Muscle of back (tissue), 11 donors: ENCODE measurements around the gene M1AP. TPM values are rescaled to one million over a fixed set of nuclear protein-coding genes. Genes with fewer than 3 reads are reported as not detected.
A peak's percentile ranks its signal among the peaks of the same experiment; 100 is the strongest.

Source experiments
- DNase-seq, 3 donors: peaks; one replicate each; pipeline versions ENCODE4 v3.0.0 to v3.0.0-alpha.2; 2013
- polyA plus RNA-seq, 10 donors: library from polyadenylated mRNA; unstranded; fragments of 120-200 nt; gene quantifications; one replicate each; pipeline ENCODE4 v1.2.1, GENCODE V29; 2013; ENCODE audit not compliant: insufficient read length in 10 of 10

The M1AP gene
- polyA plus RNA-seq, 10 donors: 0.21 to 0.51 (median 0.28) TPM

DNA sequence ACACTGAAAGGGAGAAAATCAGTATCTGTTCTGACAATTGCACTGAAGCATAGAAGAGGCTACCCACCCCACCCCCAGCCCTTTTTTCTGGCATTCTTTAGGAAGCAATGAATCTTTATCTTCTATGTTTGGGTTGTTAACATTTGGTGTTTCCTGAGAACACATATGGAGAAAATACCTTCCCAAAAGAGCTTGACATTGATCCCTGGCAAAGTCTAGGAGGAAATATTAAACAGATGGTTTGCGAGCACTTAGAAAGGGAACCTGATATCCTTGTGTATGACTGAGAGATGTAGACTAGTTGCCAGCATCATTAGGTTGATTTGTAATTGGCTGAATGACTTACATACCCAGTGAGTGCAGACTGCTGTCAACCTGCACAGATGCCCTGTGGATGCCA lies 50.7 kb downstream of the M1AP start:
- DNase-seq: peak in 1 of 3 donors; percentile 52

DNA sequence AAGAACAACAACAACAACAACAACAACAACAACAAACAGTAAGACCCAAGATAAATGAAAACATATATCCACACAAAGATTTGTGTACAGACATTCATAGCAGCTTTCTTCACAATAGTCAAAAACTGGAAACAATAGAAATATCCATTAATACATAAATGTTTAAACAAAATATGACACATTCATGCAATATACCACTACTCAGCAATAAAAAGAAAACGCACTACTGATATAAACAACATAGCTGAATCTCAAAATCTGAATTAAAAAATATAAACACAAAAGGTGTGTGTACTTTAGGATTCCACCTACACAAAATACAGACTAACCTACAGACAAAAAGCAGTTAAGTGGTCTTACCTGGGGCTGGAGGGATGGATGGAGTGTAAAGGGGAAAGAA lies 51.5 kb downstream of the M1AP start:
- no peak for DNase-seq

DNA sequence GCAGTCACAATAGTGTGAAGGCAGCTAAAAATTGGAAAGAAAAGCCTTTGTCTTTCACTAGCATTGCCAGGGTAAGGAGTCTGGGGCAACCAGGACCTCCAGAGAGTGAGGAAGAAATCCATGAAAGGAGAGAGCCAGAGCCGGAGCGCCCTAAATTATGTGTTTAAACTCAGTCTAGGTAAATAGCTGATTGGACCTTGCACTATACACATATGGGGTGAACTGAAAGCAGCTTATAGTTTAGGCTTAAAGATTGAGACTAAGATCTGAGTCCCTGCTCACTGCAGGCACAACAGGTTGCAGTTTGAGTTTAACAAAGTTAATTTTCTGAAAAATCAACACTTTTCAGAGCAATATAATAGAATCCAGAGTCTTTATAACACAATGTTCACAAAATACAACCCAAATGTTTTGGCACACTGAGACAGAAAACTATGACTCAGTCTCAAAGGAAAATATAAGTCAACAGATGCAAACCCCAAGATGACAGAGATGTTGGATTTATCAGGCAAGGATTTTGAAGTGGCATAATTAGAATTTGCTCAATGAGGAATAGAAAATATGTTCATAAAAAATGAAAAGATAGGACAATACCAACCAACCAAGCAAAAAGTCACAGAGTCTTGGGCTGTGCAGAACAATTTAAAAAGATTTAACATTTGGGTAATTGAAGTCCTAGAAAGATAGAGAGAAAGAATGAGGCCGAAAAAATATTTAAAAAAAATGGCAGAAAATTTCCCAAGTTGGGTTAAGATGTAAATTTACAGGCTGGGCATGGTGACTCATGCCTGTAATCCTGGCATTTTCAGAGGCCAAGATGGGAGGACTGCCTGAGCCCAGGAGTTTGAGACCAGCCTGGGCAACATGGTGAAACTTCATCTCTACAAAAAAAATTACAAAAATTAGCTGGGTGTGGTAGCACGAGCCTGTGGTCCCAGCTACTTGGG lies 54.0 kb downstream of the M1AP start:
- no peak for DNase-seq

DNA sequence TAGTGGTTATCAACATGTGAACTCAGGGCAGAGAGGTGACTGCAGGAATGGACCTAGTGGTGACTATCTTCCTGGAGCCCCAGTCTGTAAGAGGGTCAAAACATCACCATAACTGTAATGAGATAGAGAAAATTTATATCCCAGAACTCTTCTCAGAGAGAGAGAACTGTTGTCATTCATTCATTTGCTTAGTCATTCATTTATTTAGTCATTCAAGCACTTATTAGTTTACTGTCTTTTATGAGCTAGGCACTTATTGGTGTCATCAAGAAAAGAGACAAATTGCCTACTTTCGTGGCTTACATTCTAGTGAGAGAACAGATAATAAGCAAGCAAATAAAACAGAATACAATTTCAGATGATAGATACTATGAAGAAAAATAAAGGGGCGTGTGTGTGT lies 59.5 kb downstream of the M1AP start:
- DNase-seq: no peak

DNA sequence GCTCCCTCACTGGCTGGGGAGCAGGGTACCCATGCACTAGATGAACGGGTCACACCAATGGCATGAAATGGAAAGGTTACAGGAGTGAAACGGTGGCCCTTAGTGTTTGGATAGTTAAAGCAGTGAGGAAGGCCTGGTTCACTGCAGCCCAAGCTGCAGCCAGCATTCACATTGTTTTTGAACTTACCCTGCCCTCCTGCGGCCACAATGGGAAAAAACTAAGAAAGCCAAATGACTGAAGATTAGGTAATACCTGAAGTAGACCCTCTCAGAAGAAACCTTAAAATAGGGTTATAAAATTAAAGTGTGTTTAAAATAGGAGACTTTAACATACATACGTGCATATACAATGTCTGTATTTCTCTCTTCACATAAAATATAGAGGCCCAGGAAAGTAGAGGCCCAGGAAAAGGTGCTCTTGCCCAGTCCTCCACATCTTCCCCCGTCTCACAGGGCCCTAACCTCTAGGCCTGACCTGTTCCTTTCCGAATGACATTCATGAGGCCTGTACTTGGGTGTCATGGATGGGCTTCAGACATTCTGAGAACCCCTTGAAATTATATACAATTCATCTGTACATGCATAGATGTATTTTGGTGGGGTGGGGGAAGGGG lies 60.4 kb downstream of the M1AP start:
- peak; percentile 67 to 85 (median 80) for DNase-seq

DNA sequence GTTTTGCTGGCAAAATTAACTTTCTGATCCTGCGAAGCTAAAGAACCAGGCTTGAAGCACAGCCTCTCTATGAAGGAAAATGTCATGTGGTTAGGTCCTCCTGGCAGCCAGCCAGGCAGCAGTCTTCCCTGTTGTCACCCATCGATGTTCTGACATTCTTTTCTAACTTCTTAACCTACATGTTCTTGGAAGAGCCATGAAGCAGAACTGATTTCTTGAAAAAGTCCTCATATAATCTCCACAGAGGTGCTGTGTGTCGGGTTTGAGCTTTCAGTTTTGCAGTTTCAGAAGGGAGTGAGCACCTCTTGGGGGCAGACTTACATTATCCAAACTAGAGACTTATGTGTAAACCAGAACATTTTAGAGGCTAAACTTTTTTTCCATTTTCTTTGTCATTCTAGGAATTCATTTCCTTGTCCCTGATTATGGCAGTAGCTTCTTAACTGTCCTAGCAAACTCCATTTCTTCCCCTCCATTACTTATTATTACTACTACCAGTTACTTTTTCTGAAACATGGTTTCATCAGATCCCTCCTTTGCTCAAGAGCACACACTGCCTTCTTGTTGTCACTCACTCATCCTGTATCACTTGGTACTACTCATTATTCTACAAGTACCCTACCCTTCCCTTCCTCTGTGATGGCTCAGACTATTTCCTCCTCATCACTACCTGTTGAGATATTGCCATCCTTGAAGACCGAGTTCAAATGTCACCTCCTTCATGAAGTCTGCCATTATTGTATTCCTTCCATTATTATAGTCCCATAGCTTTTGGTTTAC lies 62.5 kb downstream of the M1AP start:
- peak in 1 of 3 donors; percentile 42 for DNase-seq

DNA sequence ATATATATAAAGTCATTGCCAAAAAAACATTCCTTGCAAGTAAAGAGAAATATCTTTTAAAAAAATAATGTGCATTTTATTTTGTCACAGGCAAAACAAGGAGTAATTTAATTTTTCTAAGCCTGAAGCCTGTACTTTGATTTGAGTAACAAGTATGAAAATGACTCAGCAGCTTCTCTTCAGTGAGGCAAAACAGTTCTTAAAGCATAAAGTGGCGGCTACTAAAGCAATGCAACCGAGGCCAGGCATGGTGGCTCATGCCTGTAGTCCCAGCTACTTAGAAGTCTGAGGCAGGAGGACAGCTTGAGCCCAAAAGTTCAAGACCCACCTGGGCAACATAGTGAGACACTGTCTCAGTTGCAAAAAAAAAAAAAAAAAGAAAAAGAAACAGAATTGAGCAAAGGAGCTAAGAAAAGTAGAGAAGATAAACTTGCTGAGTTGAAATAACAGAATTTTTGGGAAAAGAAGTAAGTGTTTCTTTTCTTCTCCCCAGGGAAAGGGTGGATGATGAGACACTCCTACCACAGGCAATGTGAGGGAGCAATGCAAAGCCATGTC lies 64.0 kb downstream of the M1AP start:
- no peak for DNase-seq

DNA sequence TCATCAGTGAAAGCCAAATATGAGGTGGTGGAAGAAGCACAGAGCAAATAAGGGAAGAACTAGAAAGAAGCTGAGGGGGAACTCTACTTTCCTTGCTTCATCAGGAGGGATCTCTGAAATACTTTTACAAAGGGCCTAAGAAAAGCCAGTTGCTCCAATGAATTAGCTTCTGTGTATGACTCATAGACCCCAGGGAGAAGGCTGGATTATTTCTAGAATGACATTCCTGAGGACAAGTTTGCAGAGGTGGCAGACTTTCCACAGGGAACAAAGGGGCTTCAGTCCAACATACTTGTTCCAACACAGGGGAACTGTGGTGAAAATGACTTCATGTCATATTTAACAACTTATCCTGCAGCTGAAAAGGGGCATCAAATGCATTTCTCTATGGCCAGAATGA lies 64.6 kb downstream of the M1AP start:
- DNase-seq: no peak

DNA sequence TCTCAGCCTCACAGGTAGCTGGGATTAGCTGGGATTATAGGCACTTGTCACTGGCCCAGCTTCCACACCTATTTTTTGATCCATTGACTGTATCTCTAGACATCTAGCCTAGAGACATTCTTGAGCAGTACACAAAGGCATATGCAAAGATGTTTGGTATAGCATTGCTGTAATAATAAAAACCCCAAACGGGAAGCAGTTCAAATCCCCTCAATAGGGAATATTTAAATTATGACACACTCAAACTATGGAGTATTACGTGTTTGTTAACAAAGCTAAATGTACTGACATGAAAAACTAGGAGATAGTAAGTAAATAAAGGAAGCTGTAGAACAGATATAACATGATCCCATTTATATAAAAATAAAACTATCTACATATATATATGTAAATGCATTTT lies 65.9 kb downstream of the M1AP start:
- DNase-seq: no peak

DNA sequence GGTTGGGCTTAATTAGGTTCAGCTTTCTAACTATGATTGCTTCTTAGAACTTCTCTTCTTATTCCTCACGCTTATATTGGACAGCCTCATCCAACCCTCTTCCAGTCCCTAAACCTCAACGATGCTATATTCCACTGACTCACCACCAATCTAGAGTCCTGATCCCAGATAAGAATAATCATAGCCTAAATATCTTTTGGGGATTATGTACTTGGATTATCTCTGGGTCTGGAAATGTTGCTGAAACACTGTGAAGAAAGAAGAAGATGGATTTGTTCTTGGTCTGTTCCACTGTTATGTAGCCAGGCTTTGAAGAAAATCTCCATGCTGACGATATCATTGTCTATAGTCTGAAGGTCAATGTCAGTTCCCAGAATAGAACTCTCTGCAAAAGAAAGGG lies 66.7 kb downstream of the M1AP start:
- DNase-seq: no peak

DNA sequence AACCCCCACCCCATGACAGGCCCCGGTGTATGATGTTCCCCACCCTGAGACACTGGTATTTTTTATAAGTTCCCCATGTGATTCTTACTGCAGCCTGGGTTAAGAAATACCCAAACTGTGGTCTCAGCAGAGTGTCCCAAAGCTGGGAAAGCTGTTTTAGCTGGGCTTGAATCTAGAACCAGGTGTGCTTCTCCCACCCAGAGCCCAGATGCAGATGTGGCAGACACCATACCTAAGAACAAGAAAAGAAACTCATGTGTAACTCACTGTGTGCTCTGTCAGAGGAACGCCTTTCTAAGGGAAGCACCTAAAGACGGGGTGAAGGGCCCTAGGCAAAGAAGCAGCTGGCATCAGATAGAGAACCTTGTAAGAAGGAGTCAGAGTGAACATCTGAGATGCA lies 69.7 kb downstream of the M1AP start:
- DNase-seq: no peak

DNA sequence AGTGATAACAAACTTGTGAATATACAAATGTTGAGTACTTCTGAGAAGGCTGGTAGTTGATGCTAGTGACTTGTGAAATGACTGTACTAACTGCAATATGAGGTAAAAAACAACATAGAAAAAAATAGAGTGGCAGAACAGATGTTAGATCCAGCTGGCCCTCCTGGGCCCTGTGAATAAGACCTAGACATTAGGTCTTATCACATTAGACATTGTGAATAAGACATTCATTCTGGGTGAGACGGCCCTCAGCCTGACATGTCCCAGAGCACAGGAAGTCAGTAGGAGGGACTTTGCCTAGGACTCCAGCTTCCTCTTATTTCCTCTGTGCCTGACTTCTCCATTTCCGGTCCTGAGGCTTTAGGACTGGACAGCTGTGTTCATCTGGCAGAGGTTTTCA lies 70.7 kb downstream of the M1AP start:
- DNase-seq: peak in 1 of 3 donors; percentile 60

DNA sequence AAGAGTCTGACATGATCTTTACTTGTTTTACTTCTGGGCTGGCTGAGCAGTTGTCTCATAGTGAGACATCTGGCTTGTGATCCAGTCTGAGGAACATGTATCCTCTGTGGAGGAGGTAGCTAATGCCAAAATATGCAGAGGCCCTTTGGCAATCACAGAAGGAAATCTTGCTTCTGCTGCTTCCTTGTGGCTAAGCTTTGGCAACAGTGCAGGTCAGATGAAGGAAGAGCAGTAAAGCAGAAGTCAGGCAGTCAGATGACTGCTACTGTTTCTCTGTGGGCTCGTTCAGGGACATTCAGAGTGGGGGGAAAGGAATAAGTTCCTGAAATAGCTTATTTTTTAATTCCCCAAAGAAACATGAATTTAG lies 71.3 kb downstream of the M1AP start:
- peak; percentile 60 to 79 (median 65) for DNase-seq

DNA sequence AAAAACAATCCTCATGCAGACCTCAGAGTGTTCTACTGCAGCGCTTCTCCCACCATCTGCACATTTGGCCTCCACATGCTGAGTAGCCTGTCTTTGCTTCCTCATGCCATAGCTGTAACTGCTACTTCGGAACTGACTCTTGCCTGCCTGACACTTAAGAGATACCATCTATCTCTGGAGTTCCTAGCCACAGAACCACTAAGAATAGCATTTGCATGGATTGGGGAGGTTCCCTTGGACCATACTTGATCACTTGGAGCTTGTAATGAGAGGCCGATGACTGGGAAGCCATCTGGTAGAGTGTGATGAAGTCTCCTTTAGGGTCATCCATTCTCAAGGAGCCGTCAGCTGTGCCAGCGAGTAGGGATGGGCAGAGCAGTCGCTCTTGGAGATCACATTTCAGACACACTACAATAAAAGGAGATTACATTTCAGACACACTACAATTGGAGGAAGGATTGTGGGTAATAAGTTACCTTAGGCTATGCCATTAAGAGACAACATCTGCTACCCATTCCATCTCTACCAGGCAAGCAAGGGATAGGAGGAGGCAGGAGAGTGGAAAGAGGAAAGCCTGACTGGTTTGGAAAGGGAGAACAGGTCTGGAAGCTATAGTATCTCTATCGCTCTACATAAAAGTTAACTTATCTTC lies 71.8 kb downstream of the M1AP start:
- DNase-seq: no peak

DNA sequence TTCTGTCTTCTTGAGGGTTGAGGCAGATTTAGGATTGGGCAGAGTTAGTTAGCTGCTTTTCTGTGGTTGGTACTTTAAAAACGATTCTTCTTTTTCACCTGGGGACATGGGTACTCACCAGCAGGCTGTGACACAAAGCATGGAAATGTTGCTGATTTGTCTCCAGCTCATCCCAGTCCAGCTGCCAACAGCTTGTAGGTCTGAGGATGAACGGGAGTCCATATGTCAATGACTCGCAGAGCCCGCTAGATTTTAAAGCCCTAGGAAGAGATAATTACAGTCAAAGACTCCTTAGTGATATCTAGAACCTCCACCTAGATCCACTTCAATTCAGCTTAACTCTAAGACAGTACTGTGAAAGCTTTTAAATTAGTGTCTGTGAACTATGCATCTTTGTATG lies 72.8 kb downstream of the M1AP start:
- no peak for DNase-seq

DNA sequence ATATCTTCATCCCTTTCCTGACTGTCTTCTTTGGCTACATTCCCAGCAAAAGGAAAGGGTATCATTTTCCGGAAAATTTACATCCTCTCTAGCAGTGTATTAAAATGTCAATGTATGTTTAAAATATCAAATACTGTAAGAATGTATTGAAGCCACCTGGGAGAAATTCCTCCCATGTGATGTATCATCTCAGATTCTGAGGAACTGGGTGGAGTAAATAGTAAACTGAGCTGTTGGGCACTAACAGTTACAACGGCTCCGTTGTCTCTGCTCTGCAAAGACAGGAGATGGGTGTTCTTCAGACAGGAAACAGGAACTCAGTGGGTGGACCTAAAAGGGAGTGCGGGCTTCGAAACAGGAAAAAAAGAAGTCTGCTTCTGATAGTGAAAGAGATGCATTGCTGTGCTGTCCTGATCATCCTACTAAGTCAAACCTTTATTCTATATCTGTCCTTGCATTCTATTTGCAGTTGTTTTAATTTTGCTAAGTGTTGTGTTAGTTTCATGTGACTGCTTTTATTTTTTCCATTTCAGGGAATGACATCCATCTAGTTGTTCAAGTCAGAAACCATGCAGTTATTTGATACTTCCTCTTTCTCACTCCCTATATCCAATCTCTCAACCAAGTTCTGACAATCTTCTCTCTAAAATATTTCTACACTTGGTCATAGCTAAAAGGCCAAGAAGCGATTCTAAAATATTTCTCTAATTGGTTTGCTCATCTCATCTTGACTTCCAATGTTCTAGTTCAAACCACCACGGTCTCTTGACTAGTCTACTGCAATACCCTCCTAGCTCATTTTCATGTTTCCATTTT lies 74.2 kb downstream of the M1AP start:
- peak in 2 of 3 donors; percentile 51 to 55 for DNase-seq

DNA sequence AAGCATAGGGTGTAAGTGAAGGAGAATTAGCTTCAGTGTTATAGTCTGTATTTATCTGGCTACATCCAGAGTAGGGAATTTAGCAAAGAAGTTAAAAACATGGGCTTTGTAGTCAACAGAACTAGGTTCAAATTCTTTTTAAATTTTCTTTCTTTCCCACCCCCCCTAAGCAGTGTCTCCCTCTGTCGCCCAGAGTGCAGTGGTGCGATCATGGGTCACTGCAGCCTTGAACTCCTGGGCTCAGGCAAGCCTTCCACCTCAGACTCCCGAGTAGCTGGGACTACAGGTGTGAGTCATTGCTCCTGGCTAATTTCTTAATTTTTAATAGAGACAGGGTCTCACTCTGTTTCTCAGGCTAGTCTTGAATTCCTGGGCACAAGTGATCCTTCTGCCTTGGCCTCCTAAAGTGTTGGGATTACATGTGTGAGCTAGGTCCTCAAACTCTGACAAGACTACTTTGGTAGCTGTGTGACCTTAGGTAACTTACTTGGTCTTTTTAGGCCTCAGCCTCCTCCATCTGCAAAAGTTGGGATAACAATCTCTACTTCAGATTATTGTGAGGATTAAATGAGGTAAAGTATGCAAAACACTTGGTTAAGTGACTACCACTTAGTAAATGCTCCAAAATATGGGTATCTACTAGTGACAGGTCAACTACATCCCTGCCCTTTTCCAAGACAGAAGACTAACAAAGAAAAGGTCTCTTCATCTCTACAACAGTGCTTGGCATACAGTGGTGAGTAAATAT lies 75.8 kb downstream of the M1AP start:
- no peak for DNase-seq

DNA sequence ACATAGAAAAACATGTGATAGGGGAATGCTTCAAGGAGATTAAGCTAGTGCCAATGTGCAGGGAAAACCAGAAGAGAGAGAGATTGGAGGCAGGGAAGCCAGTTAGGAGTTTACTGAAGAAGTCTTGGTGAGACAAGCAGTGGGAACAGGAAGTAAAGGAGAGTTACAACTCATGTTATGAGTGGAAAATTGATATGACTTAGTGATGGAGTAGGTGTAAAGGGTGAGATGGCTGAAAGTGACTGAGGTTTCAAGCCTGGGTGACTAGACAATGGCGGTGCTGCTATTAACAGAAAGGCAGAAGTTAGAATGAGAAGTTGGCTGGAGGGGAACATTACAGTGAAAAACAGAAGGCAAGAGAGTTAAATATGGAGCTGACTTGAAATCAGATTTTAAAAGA lies 77.1 kb downstream of the M1AP start:
- DNase-seq: no peak

DNA sequence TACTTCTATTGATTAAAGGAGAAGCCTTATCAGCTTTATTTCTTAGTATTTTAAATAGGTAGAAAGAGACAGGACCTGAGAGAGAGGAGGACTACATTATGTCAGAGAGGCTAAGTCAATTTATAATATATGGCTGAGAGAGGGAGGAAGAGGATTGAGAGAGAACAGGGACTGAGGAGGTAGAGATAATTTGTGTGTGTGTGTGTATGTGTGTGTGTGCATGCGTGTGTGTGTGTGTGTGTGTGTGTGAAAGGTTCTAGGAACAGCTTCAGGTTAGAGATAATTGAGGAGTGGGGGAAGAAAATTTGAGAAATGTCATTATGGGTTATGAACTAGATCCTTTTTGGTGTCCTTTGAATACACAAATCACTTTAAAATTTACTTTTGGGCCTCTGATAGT lies 78.4 kb downstream of the M1AP start:
- DNase-seq: no peak

DNA sequence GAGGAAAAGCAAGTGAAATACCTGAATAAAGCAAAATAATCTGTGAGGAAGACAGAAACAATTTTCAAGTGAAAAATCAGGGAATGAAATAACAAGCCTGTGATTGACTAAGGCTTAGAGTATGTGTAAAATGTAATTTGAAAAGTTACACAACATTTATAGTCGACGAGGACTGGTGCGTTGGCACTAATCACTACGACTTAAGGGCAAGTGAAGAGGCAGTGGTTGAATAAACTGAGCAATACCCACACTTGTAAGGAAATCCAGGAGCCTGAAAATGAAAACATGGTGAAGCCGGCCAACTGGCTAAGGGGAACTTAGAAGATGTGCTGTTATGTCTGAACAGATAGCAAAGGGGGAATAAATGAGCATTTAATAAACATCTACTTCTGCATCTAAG lies 80.2 kb downstream of the M1AP start:
- peak in 1 of 3 donors; percentile 54 for DNase-seq
